Fibroblast of lung (primary cell): Measurements from ENCODE around the gene NKAIN2. TPM values are rescaled to one million over a fixed set of nuclear protein-coding genes. Genes with fewer than 3 reads are reported as not detected.

ENCODE experiments used
- DNase-seq, 2 donors: peaks; one replicate each; pipeline versions ENCODE4 v3.0.0 to v3.0.0-alpha.2; 2010; ENCODE audit warnings: low read depth in 2 of 2
- H2AFZ ChIP-seq: 2 replicates; pipeline ENCODE4 v1.5.1; 2012; ENCODE audit warnings: low read length, control low read depth, inconsistent platforms
- H3K27ac ChIP-seq: 2 replicates; pipeline ENCODE4 v1.5.1; 2011; ENCODE audit warnings: low read length, control low read depth; ENCODE audit not compliant: insufficient read depth
- H3K27me3 ChIP-seq: 2 replicates; pipeline ENCODE4 v1.5.1; 2011; ENCODE audit warnings: mild to moderate bottlenecking, low read length; ENCODE audit not compliant: control insufficient read depth, insufficient read depth
- H3K36me3 ChIP-seq: 2 replicates; pipeline ENCODE4 v1.5.1; 2011; ENCODE audit warnings: low read length; ENCODE audit not compliant: control insufficient read depth, insufficient read depth
- H3K4me1 ChIP-seq: 2 replicates; pipeline ENCODE4 v1.5.1; 2011; ENCODE audit warnings: low read length; ENCODE audit not compliant: control insufficient read depth, insufficient read depth; ENCODE audit errors: extremely low read depth
- H3K4me2 ChIP-seq: 2 replicates; pipeline ENCODE4 v1.5.1; 2011; ENCODE audit warnings: low read length, control low read depth; ENCODE audit not compliant: insufficient read depth; ENCODE audit errors: extremely low read depth
- H3K4me3 ChIP-seq, 4 experiments: fragments of 200-600 bp in 1 of 4; sonication (generic) in 1 of 4; replicated peaks in 1 of 4; 2 replicates each; pipeline ENCODE4 v1.5.1; 2011 to 2016; ENCODE audit warnings: low read length in 4 of 4, low read depth in 3 of 4, mild to moderate bottlenecking in 3 of 4, control low read depth in 2 of 4, inconsistent platforms in 1 of 4, mixed read lengths in 1 of 4; ENCODE audit not compliant: insufficient read depth in 1 of 4; ENCODE audit errors: control extremely low read depth in 1 of 4
- H3K79me2 ChIP-seq: 2 replicates; pipeline ENCODE4 v1.5.1; 2012; ENCODE audit warnings: mild to moderate bottlenecking, low read length, inconsistent platforms; ENCODE audit not compliant: control insufficient read depth, insufficient read depth
- H3K9ac ChIP-seq: 2 replicates; pipeline ENCODE4 v1.5.1; 2011; ENCODE audit warnings: mild to moderate bottlenecking, low read length, control low read depth; ENCODE audit not compliant: insufficient read depth
- H3K9me3 ChIP-seq: 2 replicates; pipeline ENCODE4 v1.5.1; 2012; ENCODE audit warnings: low read depth, low read length; ENCODE audit not compliant: control insufficient read depth, insufficient read depth
- H4K20me1 ChIP-seq: 2 replicates; pipeline ENCODE4 v1.5.1; 2011; ENCODE audit warnings: low read length; ENCODE audit not compliant: control insufficient read depth, insufficient read depth; ENCODE audit errors: extremely low read depth
- EZH2 ChIP-seq: IDR thresholded peaks from 2 replicates; pipeline ENCODE4 v1.5.1; 2012; ENCODE audit warnings: low read length, control low read depth, mild to moderate bottlenecking; ENCODE audit errors: missing control alignments
- polyA plus RNA-seq, 2 donors: library from polyadenylated mRNA; depleted of rRNA in 1 of 2; stranded (reverse) in 1 of 2; unstranded in 1 of 2; fragments of >200 nt; gene quantifications; 2 replicates each; pipeline ENCODE4 v1.2.1, GENCODE V29; 2011 to 2012; ENCODE audit warnings: missing spikeins in 1 of 2
- total RNA-seq: library from RNA; depleted of rRNA; stranded (reverse); fragments of >200 nt; gene quantifications from 2 replicates; pipeline ENCODE4 v1.2.1, GENCODE V29; 2014
- TF ChIP-seq, protein P1 (sequence below), 2 donors: IDR thresholded peaks in 1 of 2; conservative IDR thresholded peaks in 1 of 2; 1 replicate in 1 of 2; 2 replicates in 1 of 2; pipeline ENCODE4 v1.5.1; 2011 to 2012; ENCODE audit warnings: low read length in 2 of 2, control low read depth in 1 of 2, inconsistent platforms in 1 of 2, low read depth in 1 of 2, mild to moderate bottlenecking in 1 of 2

The NKAIN2 gene
- total and polyA plus RNA-seq, 2 donors (not counting 1 experiment from before 2014, with no cell fraction given), result not detected

DNA sequence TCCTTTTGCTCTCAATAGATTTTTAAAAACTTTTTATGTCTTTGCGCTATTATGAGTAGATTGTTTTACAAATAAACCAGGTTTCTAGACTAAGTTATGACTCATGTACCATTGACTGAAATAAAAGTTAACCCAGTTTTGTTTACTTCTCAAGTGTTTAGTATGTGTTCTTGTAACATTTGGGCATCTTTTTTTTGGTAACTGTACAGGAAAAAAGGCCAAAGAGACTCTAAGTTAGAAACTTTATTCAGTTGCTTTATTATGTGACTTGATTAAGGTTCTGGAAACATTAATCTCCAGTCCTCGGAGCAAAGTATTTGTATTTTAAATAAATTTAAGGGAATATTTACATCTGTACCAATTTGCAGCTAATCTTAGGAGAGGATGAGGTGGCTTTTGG lies 2.9 kb downstream of the NKAIN2 start:
- no peak overlapping the region for H3K4me3 ChIP-seq
- TF ChIP-seq, protein P1, sequence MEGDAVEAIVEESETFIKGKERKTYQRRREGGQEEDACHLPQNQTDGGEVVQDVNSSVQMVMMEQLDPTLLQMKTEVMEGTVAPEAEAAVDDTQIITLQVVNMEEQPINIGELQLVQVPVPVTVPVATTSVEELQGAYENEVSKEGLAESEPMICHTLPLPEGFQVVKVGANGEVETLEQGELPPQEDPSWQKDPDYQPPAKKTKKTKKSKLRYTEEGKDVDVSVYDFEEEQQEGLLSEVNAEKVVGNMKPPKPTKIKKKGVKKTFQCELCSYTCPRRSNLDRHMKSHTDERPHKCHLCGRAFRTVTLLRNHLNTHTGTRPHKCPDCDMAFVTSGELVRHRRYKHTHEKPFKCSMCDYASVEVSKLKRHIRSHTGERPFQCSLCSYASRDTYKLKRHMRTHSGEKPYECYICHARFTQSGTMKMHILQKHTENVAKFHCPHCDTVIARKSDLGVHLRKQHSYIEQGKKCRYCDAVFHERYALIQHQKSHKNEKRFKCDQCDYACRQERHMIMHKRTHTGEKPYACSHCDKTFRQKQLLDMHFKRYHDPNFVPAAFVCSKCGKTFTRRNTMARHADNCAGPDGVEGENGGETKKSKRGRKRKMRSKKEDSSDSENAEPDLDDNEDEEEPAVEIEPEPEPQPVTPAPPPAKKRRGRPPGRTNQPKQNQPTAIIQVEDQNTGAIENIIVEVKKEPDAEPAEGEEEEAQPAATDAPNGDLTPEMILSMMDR (conservative IDR thresholded peaks at IDR 0.05 in 1 of 2, IDR thresholded peaks at IDR 0.05 in 1 of 2; ENCODE audit: low read depth in 1 of 2, low read length in 2 of 2), result no peak
- no peak for TF ChIP-seq EZH2
- H2AFZ ChIP-seq, result no peak overlapping the region
- no peaks in the 10 kb centered on the region for H3K36me3 ChIP-seq
- H3K9ac ChIP-seq, result no peak overlapping the region
- H4K20me1 ChIP-seq, result no peaks in the 10 kb centered on the region
- H3K27ac ChIP-seq, result no peak overlapping the region
- no peaks in the 10 kb centered on the region for H3K79me2 ChIP-seq
- H3K27me3 ChIP-seq, result peaks cover 15% of the 10 kb centered on the region
- no peak overlapping the region for H3K4me2 ChIP-seq
- peak in 1 of 2 donors; percentile 7 for DNase-seq
- H3K4me1 ChIP-seq, result no peaks in the 10 kb centered on the region
- H3K9me3 ChIP-seq, result no peaks in the 10 kb centered on the region

DNA sequence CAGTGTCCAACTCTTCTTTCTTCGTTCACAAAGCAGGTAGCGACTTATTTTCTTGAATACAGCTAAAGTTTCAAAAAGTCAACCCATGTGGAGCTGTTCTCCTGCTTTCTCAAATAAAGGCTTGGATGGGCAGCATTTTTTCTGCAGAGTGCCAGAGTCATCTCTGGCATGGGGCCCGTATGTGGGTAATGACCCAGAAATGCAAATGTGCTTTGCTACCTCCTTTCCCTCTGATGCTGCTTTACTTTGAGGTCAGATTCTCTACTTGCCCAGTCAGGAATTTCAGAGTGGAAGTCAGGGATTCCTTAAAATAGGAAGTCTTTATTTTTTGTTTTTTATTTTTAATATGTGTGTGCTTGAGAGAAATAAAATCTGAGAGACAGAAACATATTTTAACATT lies 4.9 kb downstream of the NKAIN2 start:
- Histone ChIP-seq H3K4me3 (no peak overlapping the region), H2AFZ (no peak overlapping the region), H3K9ac (no peak overlapping the region), H3K9me3 (no peaks in the 10 kb centered on the region), H4K20me1 (no peaks in the 10 kb centered on the region), H3K4me2 (no peak overlapping the region), H3K27me3 (peaks cover 13% of the 10 kb centered on the region), H3K4me1 (no peaks in the 10 kb centered on the region), H3K27ac (no peak overlapping the region), H3K36me3 (no peaks in the 10 kb centered on the region), H3K79me2 (no peaks in the 10 kb centered on the region)
- no peak for TF ChIP-seq EZH2
- TF ChIP-seq, protein P1 (conservative IDR thresholded peaks at IDR 0.05 in 1 of 2, IDR thresholded peaks at IDR 0.05 in 1 of 2; ENCODE audit: low read depth in 1 of 2, low read length in 2 of 2), result no peak
- peak in 1 of 2 donors; percentile 8 for DNase-seq

DNA sequence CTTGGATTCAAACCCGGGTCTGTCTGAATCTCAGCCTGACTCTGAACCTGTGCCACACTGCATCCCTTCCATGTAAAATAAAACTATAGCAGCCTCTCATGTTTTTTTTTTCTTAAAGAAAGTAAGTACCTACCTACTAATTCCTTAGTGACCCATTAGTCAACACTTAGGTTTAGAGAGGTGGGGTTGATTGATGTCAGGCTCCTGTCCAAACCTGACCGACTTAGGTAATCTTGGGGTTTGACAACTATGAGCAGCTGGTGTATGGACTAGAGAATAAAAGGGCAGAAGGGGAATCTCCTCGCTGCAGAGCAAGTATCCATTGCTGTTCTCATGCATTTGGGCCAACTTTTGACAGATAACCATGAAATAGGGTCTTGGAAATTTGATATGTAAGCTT lies 6.5 kb downstream of the NKAIN2 start:
- Histone ChIP-seq H3K27ac (no peak overlapping the region), H3K4me2 (no peak overlapping the region), H3K27me3 (peaks cover 2% of the 10 kb centered on the region), H3K36me3 (no peaks in the 10 kb centered on the region), H3K4me1 (no peaks in the 10 kb centered on the region), H2AFZ (no peak overlapping the region), H3K9me3 (no peaks in the 10 kb centered on the region), H3K79me2 (no peaks in the 10 kb centered on the region), H4K20me1 (no peaks in the 10 kb centered on the region), H3K9ac (no peak overlapping the region), H3K4me3 (no peak overlapping the region)
- DNase-seq, result no peak
- TF ChIP-seq, protein P1 (conservative IDR thresholded peaks at IDR 0.05 in 1 of 2, IDR thresholded peaks at IDR 0.05 in 1 of 2; ENCODE audit: low read depth in 1 of 2, low read length in 2 of 2), result no peak
- TF ChIP-seq EZH2, result no peak
